ENCODE measurements around the gene ERVK3-1.
"Not testable (repeated sequence)": the region's sequence is repeated elsewhere in the genome, so short reads cannot be mapped to it uniquely, and the experiment has no call there.

GRCh38 chr19:58310685-58311084, 5.5 kb downstream of the ERVK3-1 start:
- TF ChIP-seq POLR2A (IDR thresholded peaks at IDR 0.05), result not testable (repeated sequence)
- TF ChIP-seq CTCF (IDR thresholded peaks at IDR 0.05), result peak; percentile 40 to 70 (median 58)
